ENCODE measurements around the gene ACAP2. TPM values are rescaled to one million over a fixed set of nuclear protein-coding genes. Genes with fewer than 3 reads are reported as not detected.

Gene ACAP2
- total and polyA plus RNA-seq, 10 donors = 11.2 to 127 (median 97.9) TPM

DNA sequence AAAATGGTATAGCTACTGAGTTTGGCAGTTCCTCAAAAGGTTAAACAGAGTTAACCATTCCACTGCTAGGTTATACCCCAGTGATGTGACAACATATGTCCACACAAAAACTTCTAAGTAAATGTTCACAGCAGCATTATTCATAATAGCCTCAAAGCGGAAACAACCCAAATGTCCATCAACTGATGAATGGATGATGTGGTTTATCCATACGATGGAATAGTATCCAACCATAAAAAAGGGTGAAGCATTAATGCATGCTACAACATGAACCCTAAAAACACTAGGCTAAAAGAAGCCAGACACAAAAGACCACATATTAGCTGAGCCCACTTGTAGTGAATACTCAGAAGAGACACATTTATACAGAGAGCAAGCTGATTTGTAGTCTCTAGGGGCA is 180.9 kb downstream of the ACAP2 start:
- Histone ChIP-seq H3K36me3 (peaks cover 0 to 21% (median 3%) of the 10 kb centered on the region in 6 donors), H3K4me3 (no peak overlapping the region), H3K27ac (no peak overlapping the region), H3K9me3 (no peaks in the 10 kb centered on the region), H3K27me3 (replicated peaks in 1 of 7) (no peaks in the 10 kb centered on the region), H3K4me1 (peaks cover 11 to 63% (median 35%) of the 10 kb centered on the region in 6 donors)
- WGBS, 5 donors = 93 to 100% (median 97%) methylated on average over 2 of the region's 2 CpGs
- intact Hi-C loops (cut with DNase I; ENCODE audit: low total_unique reads) = loop anchor here (5.0 kb wide), 1 partner anchor 580 kb away; no protein-coding TSS in a partner anchor
- no peak for DNase-seq
- TF ChIP-seq POLR2A (IDR thresholded peaks at IDR 0.05) = no peak
- TF ChIP-seq, protein P1, sequence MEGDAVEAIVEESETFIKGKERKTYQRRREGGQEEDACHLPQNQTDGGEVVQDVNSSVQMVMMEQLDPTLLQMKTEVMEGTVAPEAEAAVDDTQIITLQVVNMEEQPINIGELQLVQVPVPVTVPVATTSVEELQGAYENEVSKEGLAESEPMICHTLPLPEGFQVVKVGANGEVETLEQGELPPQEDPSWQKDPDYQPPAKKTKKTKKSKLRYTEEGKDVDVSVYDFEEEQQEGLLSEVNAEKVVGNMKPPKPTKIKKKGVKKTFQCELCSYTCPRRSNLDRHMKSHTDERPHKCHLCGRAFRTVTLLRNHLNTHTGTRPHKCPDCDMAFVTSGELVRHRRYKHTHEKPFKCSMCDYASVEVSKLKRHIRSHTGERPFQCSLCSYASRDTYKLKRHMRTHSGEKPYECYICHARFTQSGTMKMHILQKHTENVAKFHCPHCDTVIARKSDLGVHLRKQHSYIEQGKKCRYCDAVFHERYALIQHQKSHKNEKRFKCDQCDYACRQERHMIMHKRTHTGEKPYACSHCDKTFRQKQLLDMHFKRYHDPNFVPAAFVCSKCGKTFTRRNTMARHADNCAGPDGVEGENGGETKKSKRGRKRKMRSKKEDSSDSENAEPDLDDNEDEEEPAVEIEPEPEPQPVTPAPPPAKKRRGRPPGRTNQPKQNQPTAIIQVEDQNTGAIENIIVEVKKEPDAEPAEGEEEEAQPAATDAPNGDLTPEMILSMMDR (IDR thresholded peaks at IDR 0.05 in 8 of 11, conservative IDR thresholded peaks at IDR 0.05 in 3 of 11) = no peak
- no peak for TF ChIP-seq POLR2AphosphoS5 (IDR thresholded peaks at IDR 0.05)

GRCh38 chr3:195260280-195260905 is 182.4 kb downstream of the ACAP2 start:
- peaks cover 0 to 18% (median 0%) of the 10 kb centered on the region in 6 donors for H3K36me3 ChIP-seq
- peak overlapping the region; percentile 74 to 96 (median 93) for H3K27ac ChIP-seq
- H3K4me3 ChIP-seq = peak overlapping the region; percentile 54 to 88 (median 60)
- DNase-seq = no peak
- H3K27me3 ChIP-seq (replicated peaks in 1 of 7) = no peaks in the 10 kb centered on the region
- TF ChIP-seq POLR2AphosphoS5 (IDR thresholded peaks at IDR 0.05) (peak in 2 of 3 donors; percentile 42 to 50), POLR2A (IDR thresholded peaks at IDR 0.05) (no peak)
- TF ChIP-seq, protein P1 (IDR thresholded peaks at IDR 0.05 in 8 of 11, conservative IDR thresholded peaks at IDR 0.05 in 3 of 11) = peak in 8 of 11 experiments; percentile 1 to 47 (median 13)
- H3K4me1 ChIP-seq = peaks cover 11 to 63% (median 33%) of the 10 kb centered on the region in 6 donors
- WGBS, 5 donors = 2 to 3% (median 3%) methylated on average over 22 to 41 of the region's 41 CpGs
- H3K9me3 ChIP-seq = no peaks in the 10 kb centered on the region
- intact Hi-C loops (cut with DNase I; ENCODE audit: low total_unique reads) = loop anchor here (5.0 kb wide), 1 partner anchor 578 kb away; no protein-coding TSS in a partner anchor

GRCh38 chr3:195259475-195260279 is 183.1 kb downstream of the ACAP2 start:
- intact Hi-C loops (cut with DNase I; ENCODE audit: low total_unique reads) = loop anchor here (5.0 to 10.0 kb wide), 2 partner anchors 265 to 577 kb away; no protein-coding TSS in a partner anchor
- H3K36me3 ChIP-seq = peaks cover 0 to 18% (median 0%) of the 10 kb centered on the region in 6 donors
- TF ChIP-seq POLR2AphosphoS5 (IDR thresholded peaks at IDR 0.05) (peak; percentile 81 to 90 (median 88)), POLR2A (IDR thresholded peaks at IDR 0.05) (peak in 1 of 3 donors; percentile 18)
- TF ChIP-seq, protein P1 (IDR thresholded peaks at IDR 0.05 in 8 of 11, conservative IDR thresholded peaks at IDR 0.05 in 3 of 11) = peak in 7 of 11 experiments; percentile 56 to 97 (median 85)
- H3K4me1 ChIP-seq = peaks cover 11 to 62% (median 33%) of the 10 kb centered on the region in 6 donors
- DNase-seq = peak; percentile 97
- no peaks in the 10 kb centered on the region for H3K27me3 ChIP-seq (replicated peaks in 1 of 7)
- H3K9me3 ChIP-seq = no peaks in the 10 kb centered on the region
- H3K27ac ChIP-seq = peak overlapping the region; percentile 83 to 96 (median 93)
- WGBS, 5 donors = 2 to 6% (median 3%) methylated on average over 46 to 82 of the region's 82 CpGs
- peak overlapping the region; percentile 54 to 88 (median 60) for H3K4me3 ChIP-seq

Data from spleen (tissue), 11 donors.